Gastrocnemius medialis (tissue), 4 donors: Measurements from ENCODE around the gene IL17C. TPM values are rescaled to one million over a fixed set of nuclear protein-coding genes. Genes with fewer than 3 reads are reported as not detected.

Source experiments
- ATAC-seq, 2 donors: fragments of 150-250 bp; one replicate each; pipeline ENCODE4 v1.9.1; 2016
- DNase-seq, 2 donors: peaks; one replicate each; pipeline ENCODE4 v3.0.0-alpha.2; 2019
- H3K27ac ChIP-seq, 4 donors: fragments of 200-600 bp; sonication (generic); 1 replicate in 1 of 4; 2 replicates in 3 of 4; pipeline ENCODE4 v1.5.1; 2016 to 2018; ENCODE audit warnings: mild to moderate bottlenecking in 2 of 4, moderate library complexity in 1 of 4
- H3K27me3 ChIP-seq, 3 donors: fragments of 200-600 bp; sonication (generic) in 2 of 3; 1 replicate in 1 of 3; 2 replicates in 2 of 3; pipeline versions ENCODE4 v1.5.1 to v1.6.0; 2016 to 2019; ENCODE audit warnings: mild to moderate bottlenecking in 1 of 3, moderate library complexity in 1 of 3
- H3K36me3 ChIP-seq, 2 donors: fragments of 200-600 bp; sonication (generic) in 1 of 2; one replicate each; pipeline ENCODE4 v1.5.1; 2017 to 2018
- H3K4me1 ChIP-seq, 2 donors: fragments of 200-600 bp; sonication (generic) in 1 of 2; one replicate each; pipeline ENCODE4 v1.5.1; 2016 to 2017; ENCODE audit warnings: mild to moderate bottlenecking in 2 of 2
- H3K4me3 ChIP-seq, 4 donors: fragments of 200-600 bp; sonication (generic) in 3 of 4; 1 replicate in 1 of 4; 2 replicates in 3 of 4; pipeline ENCODE4 v1.5.1; 2016 to 2019; ENCODE audit warnings: mild to moderate bottlenecking in 2 of 4
- H3K9me3 ChIP-seq, 3 donors: fragments of 200-600 bp; sonication (generic) in 2 of 3; 1 replicate in 1 of 3; 2 replicates in 2 of 3; pipeline ENCODE4 v1.5.1; 2016 to 2019
- POLR2A ChIP-seq, 2 donors: fragments of 450-650 bp; IDR thresholded peaks; one replicate each; pipeline ENCODE4 v1.6.1; 2017; ENCODE audit warnings: antibody characterized with exemption in 2 of 2, mild to moderate bottlenecking in 2 of 2, moderate library complexity in 2 of 2
- in situ Hi-C, 4 donors: fragments of 200-750 bp; cut with MboI; loops; one replicate each; pipeline versions ENCODE4 v1.15.0 to v1.8.0; 2017; ENCODE audit warnings: low sequenced_read_pairs in 4 of 4
- intact Hi-C: fragments of 100-400 bp; cut with DNase I; formaldehyde crosslinking; loops from one replicate; pipeline ENCODE4 v1.15.1; 2023; ENCODE audit warnings: low total_unique reads
- total RNA-seq, 4 donors: library from RNA; depleted of rRNA; stranded (reverse); fragments of >200 nt; gene quantifications; one replicate each; pipeline versions ENCODE4 v1.1.0 to v1.2.3, GENCODE V29; 2016
- TF ChIP-seq, protein P1 (sequence below), 5 experiments: fragments of 450-650 bp in 3 of 5; fragments of 200-600 bp in 2 of 5; sonication (generic) in 2 of 5; IDR thresholded peaks in 4 of 5; conservative IDR thresholded peaks in 1 of 5; 1 replicate in 4 of 5; 2 replicates in 1 of 5; pipeline ENCODE4 v1.5.1; 2016 to 2019; ENCODE audit warnings: antibody characterized with exemption in 5 of 5, mild to moderate bottlenecking in 3 of 5, moderate library complexity in 3 of 5

IL17C gene
- total RNA-seq, 4 donors from 2014 or later: not detected

DNA sequence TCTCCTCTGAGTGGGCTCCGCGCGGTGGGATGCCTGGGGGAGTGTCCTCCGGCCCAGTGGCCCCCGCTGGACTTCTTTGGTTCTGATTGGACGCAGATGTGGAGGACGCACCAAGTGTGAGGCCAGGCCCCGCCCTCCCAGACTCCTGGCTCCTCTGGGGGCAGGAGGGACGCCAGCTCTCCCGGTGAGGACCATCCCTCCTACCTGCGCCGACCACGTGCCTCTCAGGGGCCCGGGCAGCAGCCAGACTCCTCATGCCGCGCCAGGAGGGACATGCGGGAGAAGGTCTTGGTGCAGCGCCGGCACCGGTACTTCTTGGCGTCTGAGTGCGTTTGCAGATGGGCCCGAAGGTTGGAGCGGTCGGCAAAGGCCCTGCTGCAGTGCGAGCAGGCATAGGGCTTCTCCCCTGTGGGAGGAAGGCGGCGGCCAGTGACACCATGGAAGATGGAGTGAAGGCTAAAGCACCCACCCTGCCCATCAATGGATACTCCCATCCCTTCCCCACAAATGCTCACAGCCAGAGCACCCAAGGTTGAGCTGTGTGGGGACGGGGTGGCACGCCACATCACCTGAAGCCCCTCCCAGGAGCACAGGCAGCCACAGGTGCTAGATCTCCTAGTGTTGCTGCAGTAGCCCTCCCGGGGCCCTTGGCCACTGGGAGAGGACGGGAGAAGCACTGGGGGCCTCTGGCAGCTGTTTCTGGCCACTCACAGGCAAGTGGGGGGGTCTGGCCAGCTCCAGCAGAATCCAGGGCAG is 40.0 kb downstream of the IL17C start:
- TF ChIP-seq POLR2A (IDR thresholded peaks at IDR 0.05): no peak
- TF ChIP-seq, protein P1, sequence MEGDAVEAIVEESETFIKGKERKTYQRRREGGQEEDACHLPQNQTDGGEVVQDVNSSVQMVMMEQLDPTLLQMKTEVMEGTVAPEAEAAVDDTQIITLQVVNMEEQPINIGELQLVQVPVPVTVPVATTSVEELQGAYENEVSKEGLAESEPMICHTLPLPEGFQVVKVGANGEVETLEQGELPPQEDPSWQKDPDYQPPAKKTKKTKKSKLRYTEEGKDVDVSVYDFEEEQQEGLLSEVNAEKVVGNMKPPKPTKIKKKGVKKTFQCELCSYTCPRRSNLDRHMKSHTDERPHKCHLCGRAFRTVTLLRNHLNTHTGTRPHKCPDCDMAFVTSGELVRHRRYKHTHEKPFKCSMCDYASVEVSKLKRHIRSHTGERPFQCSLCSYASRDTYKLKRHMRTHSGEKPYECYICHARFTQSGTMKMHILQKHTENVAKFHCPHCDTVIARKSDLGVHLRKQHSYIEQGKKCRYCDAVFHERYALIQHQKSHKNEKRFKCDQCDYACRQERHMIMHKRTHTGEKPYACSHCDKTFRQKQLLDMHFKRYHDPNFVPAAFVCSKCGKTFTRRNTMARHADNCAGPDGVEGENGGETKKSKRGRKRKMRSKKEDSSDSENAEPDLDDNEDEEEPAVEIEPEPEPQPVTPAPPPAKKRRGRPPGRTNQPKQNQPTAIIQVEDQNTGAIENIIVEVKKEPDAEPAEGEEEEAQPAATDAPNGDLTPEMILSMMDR (IDR thresholded peaks at IDR 0.05 in 4 of 5, conservative IDR thresholded peaks at IDR 0.05 in 1 of 5): no peak
- no peaks in the 10 kb centered on the region for H3K36me3 ChIP-seq
- in situ Hi-C loops: no loop called here
- ATAC-seq (no peak), DNase-seq (no peak)
- H3K4me3 ChIP-seq: no peak overlapping the region
- H3K27ac ChIP-seq: peak overlapping the region in 1 of 4 donors; percentile 75
- no peaks in the 10 kb centered on the region for H3K27me3 ChIP-seq
- no peaks in the 10 kb centered on the region for H3K9me3 ChIP-seq
- H3K4me1 ChIP-seq: peaks cover 35 to 46% of the 10 kb centered on the region in 2 donors
- intact Hi-C loops: no loop called here

DNA sequence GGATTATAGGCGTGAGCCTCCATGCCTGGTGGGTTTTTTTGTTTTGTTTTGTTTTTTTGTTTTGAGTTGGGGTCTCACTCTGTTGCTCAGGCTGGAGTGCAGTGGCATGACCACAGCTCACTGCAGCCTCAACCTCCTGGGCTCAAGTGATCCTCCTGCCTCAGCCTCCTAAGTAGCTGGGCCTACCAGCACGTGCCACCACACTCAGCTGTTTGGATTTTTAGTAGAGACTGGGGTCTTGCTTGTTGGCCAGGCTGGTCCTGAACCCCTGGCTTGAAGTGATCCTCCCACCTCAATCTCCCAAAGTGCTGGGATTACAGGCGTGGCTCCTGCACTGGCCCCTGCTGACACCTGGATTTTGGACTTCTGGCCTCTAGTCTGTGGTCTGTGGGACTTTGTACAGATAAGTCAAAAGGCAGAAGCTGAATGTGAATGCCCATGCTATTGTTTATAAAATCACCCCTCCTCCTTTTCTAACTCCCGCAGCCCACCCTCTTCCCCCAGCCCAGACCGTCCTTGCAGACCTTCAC is 42.2 kb downstream of the IL17C start:
- ATAC-seq: no peak
- in situ Hi-C loops: no loop called here
- Histone ChIP-seq H3K4me1 (peaks cover 13 to 36% of the 10 kb centered on the region in 2 donors), H3K27me3 (no peaks in the 10 kb centered on the region), H3K27ac (no peak overlapping the region), H3K36me3 (no peaks in the 10 kb centered on the region), H3K4me3 (no peak overlapping the region), H3K9me3 (no peaks in the 10 kb centered on the region)
- no peak for DNase-seq
- intact Hi-C loops: no loop called here
- no peak for TF ChIP-seq POLR2A (IDR thresholded peaks at IDR 0.05)
- TF ChIP-seq, protein P1 (IDR thresholded peaks at IDR 0.05 in 4 of 5, conservative IDR thresholded peaks at IDR 0.05 in 1 of 5): no peak

DNA sequence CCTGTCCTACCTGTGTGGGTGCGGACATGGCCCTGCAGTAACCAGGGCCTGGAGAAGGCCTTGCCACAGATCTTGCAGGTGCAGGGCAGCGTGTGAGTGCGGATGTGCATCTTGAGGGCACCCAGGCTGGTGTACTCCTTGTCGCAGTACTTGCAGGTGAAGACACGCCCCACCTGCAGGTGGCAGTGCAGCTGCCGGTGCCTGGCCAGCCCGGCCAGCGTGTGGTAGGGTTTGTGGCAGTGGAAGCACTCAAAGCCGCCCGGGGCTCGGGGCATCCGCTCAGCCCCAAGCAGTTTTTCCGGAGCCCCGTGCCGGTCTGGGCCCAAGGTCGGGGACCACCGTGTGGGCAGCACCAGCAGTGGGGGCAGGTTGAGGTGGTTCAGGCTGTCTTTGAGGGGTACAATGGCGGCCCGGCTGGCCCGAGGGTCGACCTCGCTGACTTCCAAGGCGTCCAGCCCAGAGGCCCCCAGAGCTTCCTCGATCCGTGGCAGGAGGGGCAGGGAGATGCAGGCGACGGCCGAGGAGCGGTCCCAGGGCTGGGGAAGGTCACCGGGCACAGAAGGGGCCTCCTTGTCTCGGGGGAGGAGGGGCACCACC is 42.8 kb downstream of the IL17C start:
- Histone ChIP-seq H3K27ac (no peak overlapping the region), H3K36me3 (no peaks in the 10 kb centered on the region), H3K27me3 (no peaks in the 10 kb centered on the region), H3K9me3 (no peaks in the 10 kb centered on the region), H3K4me1 (peaks cover 10 to 35% of the 10 kb centered on the region in 2 donors), H3K4me3 (no peak overlapping the region)
- ATAC-seq (no peak), DNase-seq (no peak)
- intact Hi-C loops: no loop called here
- no peak for TF ChIP-seq POLR2A (IDR thresholded peaks at IDR 0.05)
- TF ChIP-seq, protein P1 (IDR thresholded peaks at IDR 0.05 in 4 of 5, conservative IDR thresholded peaks at IDR 0.05 in 1 of 5): peak in 4 of 5 experiments; percentile 16 to 48 (median 37)
- in situ Hi-C loops: no loop called here

DNA sequence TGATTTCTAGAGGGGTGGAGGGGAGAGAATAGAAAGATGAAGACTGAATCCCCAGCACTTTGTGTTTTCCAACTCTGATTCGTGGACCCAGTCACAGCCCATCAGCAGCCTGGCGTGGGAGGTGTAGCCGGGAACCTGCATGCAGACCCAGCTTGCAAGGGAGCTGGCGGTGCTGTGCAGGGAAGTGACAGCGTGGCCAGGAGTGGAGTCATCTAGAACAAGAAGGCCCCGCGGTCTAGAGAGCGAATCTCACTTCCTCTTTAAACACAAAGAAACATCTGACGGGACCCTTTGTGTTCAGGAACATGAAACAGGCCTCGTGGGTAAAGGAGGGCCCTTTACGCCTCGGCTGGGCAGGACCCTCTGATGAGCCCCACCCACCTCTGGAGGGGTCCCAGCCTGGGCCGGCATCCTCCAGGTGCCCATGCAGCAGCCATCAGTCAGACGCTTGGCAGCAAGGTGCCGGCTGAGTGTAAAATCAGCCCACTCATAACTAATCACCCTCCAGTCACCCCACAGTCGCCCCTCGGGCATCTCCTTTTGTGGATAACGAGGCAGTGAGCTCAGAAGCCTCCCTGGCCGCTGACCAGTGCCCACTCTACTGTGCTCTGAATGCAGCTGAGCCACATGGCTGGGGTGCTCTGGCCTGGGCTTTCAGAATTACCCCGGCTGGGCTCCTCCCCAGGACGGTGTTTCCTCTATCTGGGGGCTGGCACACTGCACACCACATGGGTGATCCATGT is 43.5 kb downstream of the IL17C start:
- intact Hi-C loops (no loop called here), in situ Hi-C loops (no loop called here)
- H3K36me3 ChIP-seq: no peaks in the 10 kb centered on the region
- no peaks in the 10 kb centered on the region for H3K9me3 ChIP-seq
- TF ChIP-seq, protein P1 (IDR thresholded peaks at IDR 0.05 in 4 of 5, conservative IDR thresholded peaks at IDR 0.05 in 1 of 5): no peak
- TF ChIP-seq POLR2A (IDR thresholded peaks at IDR 0.05): no peak
- peak in 1 of 2 donors; percentile 43 for DNase-seq
- peaks cover 9 to 30% of the 10 kb centered on the region in 2 donors for H3K4me1 ChIP-seq
- H3K4me3 ChIP-seq: no peak overlapping the region
- H3K27me3 ChIP-seq: no peaks in the 10 kb centered on the region
- no peak for ATAC-seq
- H3K27ac ChIP-seq: peak overlapping the region in 1 of 4 donors; percentile 27
